Body of pancreas (tissue), 4 donors: ENCODE measurements around the gene TRAIP. TPM values are rescaled to one million over a fixed set of nuclear protein-coding genes. Genes with fewer than 3 reads are reported as not detected.

ENCODE experiments used
- ATAC-seq: fragments of 150-250 bp; one replicate; pipeline ENCODE4 v1.9.1; 2016
- DNase-seq, 4 donors: peaks; one replicate each; pipeline ENCODE4 v3.0.0-alpha.2; 2019
- H3K27ac ChIP-seq, 4 donors: fragments of 200-600 bp; sonication (generic); 1 replicate in 3 of 4; 2 replicates in 1 of 4; pipeline versions ENCODE4 v1.5.1 to v1.6.1; 2016 to 2019; ENCODE audit warnings: mild to moderate bottlenecking in 1 of 4, mixed read lengths in 1 of 4, moderate library complexity in 1 of 4
- H3K27me3 ChIP-seq, 2 donors: fragments of 200-600 bp; sonication (generic); one replicate each; pipeline ENCODE4 v1.6.0; 2016; ENCODE audit warnings: mild to moderate bottlenecking in 1 of 2
- H3K36me3 ChIP-seq, 2 donors: fragments of 200-600 bp; sonication (generic); replicated peaks in 1 of 2; 2 replicates each; pipeline ENCODE4 v1.5.1; 2016; ENCODE audit warnings: low read depth in 2 of 2; ENCODE audit not compliant: insufficient read depth in 1 of 2
- H3K4me1 ChIP-seq: fragments of 200-600 bp; sonication (generic); one replicate; pipeline ENCODE4 v1.6.0; 2016
- H3K4me3 ChIP-seq, 2 donors: fragments of 200-600 bp; sonication (generic); 1 replicate in 1 of 2; 2 replicates in 1 of 2; pipeline ENCODE4 v1.5.1; 2016 to 2019
- H3K9me3 ChIP-seq, 3 donors: fragments of 200-600 bp; sonication (generic); 1 replicate in 2 of 3; 2 replicates in 1 of 3; pipeline ENCODE4 v1.5.1; 2016
- CTCF ChIP-seq, 7 experiments: fragments of 450-650 bp in 4 of 7; fragments of 200-600 bp in 3 of 7; sonication (generic) in 3 of 7; IDR thresholded peaks; one replicate each; pipeline ENCODE4 v1.5.1; 2016 to 2019; ENCODE audit warnings: antibody characterized with exemption in 7 of 7
- POLR2A ChIP-seq, 3 donors: fragments of 450-650 bp; IDR thresholded peaks; one replicate each; pipeline ENCODE4 v1.6.1; 2016; ENCODE audit warnings: antibody characterized with exemption in 3 of 3, mild to moderate bottlenecking in 2 of 3
- WGBS, 2 donors: methylation state at CpG; one replicate each; pipeline ENCODE4 v1.1.5; 2017; 5-methylcytosine and 5-hydroxymethylcytosine counted together
- intact Hi-C: fragments of 100-400 bp; cut with DNase I; formaldehyde crosslinking; loops from one replicate; pipeline ENCODE4 v1.15.1; 2023
- total RNA-seq, 2 donors: library from RNA; depleted of rRNA; stranded (reverse); fragments of >200 nt; gene quantifications; one replicate each; pipeline ENCODE4 v1.1.0, GENCODE V29; 2016

Gene TRAIP
- total RNA-seq, 2 donors from 2014 or later, result 1.8 to 3.6 TPM

- Histone ChIP-seq H3K9me3 (no peaks in the 10 kb centered on the region), H3K4me1 (peaks cover 50% of the 10 kb centered on the region), H3K27me3 (no peaks in the 10 kb centered on the region), H3K36me3 (no peaks in the 10 kb centered on the region), H3K4me3 (no peak overlapping the region), H3K27ac (peak overlapping the region in 1 of 4 donors; percentile 16)
- TF ChIP-seq CTCF (IDR thresholded peaks at IDR 0.05) (no peak), POLR2A (IDR thresholded peaks at IDR 0.05) (no peak)
- ATAC-seq (no peak), DNase-seq (no peak)
- intact Hi-C loops, result loop anchor here (5.0 kb wide), 1 partner anchor 100 kb away; no protein-coding TSS in a partner anchor
- 67% methylated on average over 2 of the region's 2 CpGs; no CpG with 5 or more reads in 1 of the 2 donors for WGBS, 2 donors
Observed at GRCh38 chr3:49806850-49807249, 49.5 kb downstream of the TRAIP start.

GRCh38 chr3:49805897-49806701 is 50.3 kb downstream of the TRAIP start:
- WGBS, 2 donors, result 50 to 67% methylated on average over 4 to 11 of the region's 11 CpGs

GRCh38 chr3:49805367-49805782 is 51.0 kb downstream of the TRAIP start:
- Histone ChIP-seq H3K4me1 (peaks cover 50% of the 10 kb centered on the region), H3K9me3 (no peaks in the 10 kb centered on the region), H3K27ac (peak overlapping the region in 3 of 4 donors; percentile 22 to 73 (median 65)), H3K27me3 (no peaks in the 10 kb centered on the region), H3K4me3 (no peak overlapping the region), H3K36me3 (no peaks in the 10 kb centered on the region)
- no peak for TF ChIP-seq CTCF (IDR thresholded peaks at IDR 0.05)
- TF ChIP-seq POLR2A (IDR thresholded peaks at IDR 0.05), result no peak
- intact Hi-C loops, result loop anchor here (5.0 kb wide), 1 partner anchor 102 kb away; no protein-coding TSS in a partner anchor
- DNase-seq, result peak; percentile 40 to 88 (median 84)
- WGBS, 2 donors, result 20 to 38% methylated on average over 3 of the region's 3 CpGs
- ATAC-seq, result peak; percentile 76

More at GRCh38 chr3:49805897-49806701, 50.3 kb downstream of the TRAIP start:
- Histone ChIP-seq H3K4me3 (no peak overlapping the region), H3K36me3 (no peaks in the 10 kb centered on the region), H3K27me3 (no peaks in the 10 kb centered on the region), H3K4me1 (peaks cover 50% of the 10 kb centered on the region), H3K9me3 (no peaks in the 10 kb centered on the region), H3K27ac (peak overlapping the region in 3 of 4 donors; percentile 22 to 73 (median 65))
- no peak for TF ChIP-seq POLR2A (IDR thresholded peaks at IDR 0.05)
- TF ChIP-seq CTCF (IDR thresholded peaks at IDR 0.05), result no peak
- intact Hi-C loops, result loop anchor here (5.0 kb wide), 1 partner anchor 101 kb away; no protein-coding TSS in a partner anchor
- ATAC-seq, result no peak
- peak in 1 of 4 donors; percentile 25 for DNase-seq

- H3K36me3 ChIP-seq, result no peaks in the 10 kb centered on the region
Observed at GRCh38 chr3:49804141-49805041, 52.0 kb downstream of the TRAIP start.

More at GRCh38 chr3:49804141-49805041, 52.0 kb downstream of the TRAIP start:
- intact Hi-C loops, result loop anchor here (5.0 kb wide), 2 partner anchors 38 to 103 kb away; no protein-coding TSS in a partner anchor
- TF ChIP-seq CTCF (IDR thresholded peaks at IDR 0.05) (no peak), POLR2A (IDR thresholded peaks at IDR 0.05) (no peak)
- no peak for ATAC-seq
- DNase-seq, result no peak
- whole genome bisulfite sequencing, 2 donors, result 70 to 88% methylated on average over 7 to 25 of the region's 26 CpGs
- Histone ChIP-seq H3K27me3 (no peaks in the 10 kb centered on the region), H3K4me3 (no peak overlapping the region), H3K9me3 (no peaks in the 10 kb centered on the region), H3K27ac (peak overlapping the region in 1 of 4 donors; percentile 73), H3K4me1 (peaks cover 50% of the 10 kb centered on the region)
